CD4-positive, alpha-beta T cell treated with Interleukin-6 at 100 ng/mL for 8 hours (primary cell): ENCODE measurements around the gene BBS10.
"Not testable (repeated sequence)": the region's sequence is repeated elsewhere in the genome, so short reads cannot be mapped to it uniquely, and the experiment has no call there.

ENCODE experiments used
- DNase-seq: peaks from one replicate; pipeline ENCODE4 v3.0.0-alpha.2; 2020; ENCODE audit warnings: mixed read lengths, low spot score

BBS10 gene

DNA sequence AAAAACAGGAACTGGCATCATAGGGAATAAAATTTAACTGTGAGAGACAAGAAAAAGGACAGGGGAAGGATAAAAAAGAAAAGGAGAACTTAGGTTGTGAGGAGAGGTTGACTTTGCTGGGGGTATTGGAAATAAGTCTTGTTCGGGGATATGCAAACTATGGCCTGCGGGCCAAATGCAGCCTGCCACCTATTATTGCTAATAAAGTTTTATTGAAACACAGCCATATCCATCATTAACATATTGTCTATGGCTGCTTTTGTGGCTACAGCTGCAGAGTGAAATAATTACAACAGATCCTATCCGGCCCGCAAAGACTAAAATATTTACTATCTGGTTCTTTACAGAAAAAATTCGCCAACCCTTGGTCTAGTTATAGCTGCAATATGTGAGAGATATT, 18.6 kb downstream of the BBS10 start:
- no peak for DNase-seq

- DNase-seq = no peak
Observed at GRCh38 chr12:76329159-76329558, 19.1 kb downstream of the BBS10 start.

DNA sequence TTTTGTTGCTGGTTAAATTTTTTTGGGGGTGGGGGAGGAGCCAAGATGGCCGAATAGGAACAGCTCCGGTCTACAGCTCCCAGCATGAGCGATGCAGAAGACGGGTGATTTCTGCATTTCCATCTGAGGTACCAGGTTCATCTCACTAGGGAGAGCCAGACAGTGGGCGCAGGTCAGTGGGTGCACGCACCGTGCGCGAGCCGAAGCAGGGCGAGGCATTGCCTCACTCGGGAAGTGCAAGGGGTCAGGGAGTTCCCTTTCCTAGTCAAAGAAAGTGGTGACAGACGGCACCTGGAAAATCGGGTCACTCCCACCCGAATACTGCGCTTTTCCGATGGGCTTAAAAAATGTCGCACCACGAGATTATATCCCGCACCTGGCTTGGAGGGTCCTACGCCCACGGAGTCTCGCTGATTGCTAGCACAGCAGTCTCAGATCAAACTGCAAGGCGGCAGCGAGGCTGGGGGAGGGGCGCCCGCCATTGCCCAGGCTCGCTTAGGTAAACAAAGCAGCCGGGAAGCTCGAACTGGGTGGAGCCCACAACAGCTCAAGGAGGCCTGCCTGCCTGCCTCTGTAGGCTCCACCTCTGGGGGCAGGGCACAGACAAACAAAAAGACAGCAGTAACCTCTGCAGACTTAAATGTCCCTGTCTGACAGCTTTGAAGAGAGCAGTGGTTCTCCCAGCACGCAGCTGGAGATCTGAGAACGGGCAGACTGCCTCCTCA, 28.5 kb downstream of the BBS10 start:
- not testable (repeated sequence) for DNase-seq

DNA sequence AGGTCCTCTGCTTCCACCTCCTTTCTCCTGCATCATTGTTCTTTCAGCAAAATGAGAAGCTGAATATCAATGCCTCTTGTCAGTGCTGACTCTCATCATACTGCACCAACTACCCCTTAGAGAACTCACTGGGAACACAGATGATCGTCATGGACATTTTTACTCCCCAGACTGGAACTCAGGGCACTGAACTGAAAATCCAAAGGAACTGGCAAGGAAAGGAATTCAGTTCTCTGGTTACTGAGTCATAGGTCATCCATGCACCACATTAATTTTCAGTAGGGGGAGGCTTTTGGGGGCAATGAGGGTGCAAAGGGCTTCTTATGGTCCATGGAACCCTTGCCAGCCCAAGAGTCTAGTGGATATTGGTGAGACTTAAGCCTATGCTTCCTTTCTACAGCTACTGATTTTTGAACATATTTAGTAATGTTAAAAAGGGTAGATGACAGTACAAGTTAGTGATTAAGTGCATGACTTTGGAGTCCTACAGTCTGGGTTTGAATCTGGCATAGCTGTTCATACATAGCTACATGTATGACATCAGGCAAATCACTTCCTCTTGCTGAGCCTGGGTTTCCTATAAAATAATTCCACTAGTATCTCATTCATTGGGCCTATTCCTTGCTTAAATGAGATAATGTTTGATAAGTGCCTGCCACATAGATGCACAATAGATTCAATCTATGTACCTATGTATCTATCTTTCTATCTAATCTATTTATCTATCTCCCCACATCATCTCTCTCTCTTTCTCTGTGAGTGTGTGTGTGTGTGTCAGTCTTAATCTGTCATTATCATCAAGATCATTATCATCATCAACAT, 29.2 kb downstream of the BBS10 start:
- DNase-seq = no peak

GRCh38 chr12:76317976-76318375, 30.2 kb downstream of the BBS10 start:
- no peak for DNase-seq

GRCh38 chr12:76316468-76316867, 31.7 kb downstream of the BBS10 start:
- DNase-seq = no peak

- DNase-seq = no peak
Observed at GRCh38 chr12:76313299-76313698, 34.9 kb downstream of the BBS10 start.

- no peak for DNase-seq
Observed at GRCh38 chr12:76312315-76312714, 35.9 kb downstream of the BBS10 start.

- DNase-seq = no peak
Observed at GRCh38 chr12:76311796-76312195, 36.4 kb downstream of the BBS10 start.

DNA sequence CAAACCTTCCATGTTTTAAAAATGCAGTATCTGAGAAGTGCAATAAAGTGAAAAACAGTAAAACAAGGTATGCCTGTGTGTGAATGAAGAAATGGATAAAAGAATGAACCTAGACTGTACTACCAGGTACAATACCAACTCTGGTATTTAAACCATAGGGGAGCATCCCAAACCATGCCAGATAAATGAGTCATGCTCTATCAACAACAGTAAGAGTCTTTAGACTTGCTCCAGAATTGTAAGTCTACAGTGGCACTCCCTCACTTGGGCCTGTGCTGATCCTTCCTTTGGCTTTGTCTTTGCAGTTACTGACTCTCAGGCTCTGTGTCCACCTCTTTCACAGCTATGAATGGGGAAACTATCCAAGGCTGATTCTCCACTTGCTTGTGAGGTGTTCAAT, 38.1 kb downstream of the BBS10 start:
- DNase-seq = no peak

- no peak for DNase-seq
Observed at GRCh38 chr12:76308866-76309265, 39.3 kb downstream of the BBS10 start.

- DNase-seq = no peak
Observed at GRCh38 chr12:76307083-76307482, 41.1 kb downstream of the BBS10 start.

- no peak for DNase-seq
Observed at GRCh38 chr12:76303989-76304460, 44.2 kb downstream of the BBS10 start.

GRCh38 chr12:76303365-76303764, 44.9 kb downstream of the BBS10 start:
- DNase-seq = no peak

- no peak for DNase-seq
Observed at GRCh38 chr12:76300297-76300665, 47.9 kb downstream of the BBS10 start.

- DNase-seq = no peak
Observed at GRCh38 chr12:76299536-76300296, 48.5 kb downstream of the BBS10 start.
